MM.1S (cell line): Measurements from ENCODE around the gene PRKAG2.

Experiments
- DNase-seq: peaks from one replicate; pipeline ENCODE4 v3.0.0-alpha.2; 2015
- H2AFZ ChIP-seq: fragments of 300-600 bp; sonication (generic); 2 replicates; pipeline ENCODE4 v1.6.0; 2016; ENCODE audit warnings: antibody characterized with exemption, low read length
- H3F3A ChIP-seq: fragments of 300-600 bp; sonication (generic); 2 replicates; pipeline ENCODE4 v1.6.1; 2016; ENCODE audit warnings: mild to moderate bottlenecking, antibody characterized with exemption, low read length, moderate library complexity, mixed read lengths; ENCODE audit not compliant: insufficient read depth
- H3K27ac ChIP-seq: fragments of 300-600 bp; sonication (generic); 2 replicates; pipeline ENCODE4 v1.5.1; 2016; ENCODE audit warnings: mild to moderate bottlenecking, low read length
- H3K27me3 ChIP-seq: fragments of 300-600 bp; sonication (generic); replicated peaks from 2 replicates; pipeline ENCODE4 v1.6.0; 2016; ENCODE audit warnings: low read length; ENCODE audit not compliant: insufficient read depth
- H3K36me3 ChIP-seq: fragments of 300-600 bp; sonication (generic); replicated peaks from 2 replicates; pipeline ENCODE4 v1.6.1; 2016; ENCODE audit warnings: mild to moderate bottlenecking, low read length, mixed read lengths; ENCODE audit not compliant: insufficient read depth
- H3K4me1 ChIP-seq: fragments of 300-600 bp; sonication (generic); 2 replicates; pipeline ENCODE4 v1.6.1; 2016; ENCODE audit warnings: low read length, mixed read lengths
- H3K4me2 ChIP-seq: fragments of 300-600 bp; sonication (generic); 2 replicates; pipeline ENCODE4 v1.6.0; 2016; ENCODE audit warnings: low read depth, low read length
- H3K4me3 ChIP-seq: fragments of 300-600 bp; sonication (generic); 2 replicates; pipeline ENCODE4 v1.5.1; 2016; ENCODE audit warnings: low read length, mixed read lengths
- H3K79me2 ChIP-seq: fragments of 300-600 bp; sonication (generic); 2 replicates; pipeline ENCODE4 v1.6.1; 2016; ENCODE audit warnings: mixed run types, low read length, mixed read lengths
- H3K9ac ChIP-seq: fragments of 300-600 bp; sonication (generic); 2 replicates; pipeline ENCODE4 v1.6.1; 2016; ENCODE audit warnings: low read length, mixed read lengths
- H3K9me2 ChIP-seq: fragments of 300-600 bp; sonication (generic); replicated peaks from 2 replicates; pipeline ENCODE4 v1.6.1; 2016; ENCODE audit warnings: mild to moderate bottlenecking, low read length, mixed read lengths; ENCODE audit not compliant: insufficient read depth
- H3K9me3 ChIP-seq: fragments of 300-600 bp; sonication (generic); replicated peaks from 2 replicates; pipeline ENCODE4 v1.6.1; 2016; ENCODE audit warnings: mild to moderate bottlenecking, low read length, mixed read lengths; ENCODE audit not compliant: insufficient read depth
- H4K20me1 ChIP-seq: fragments of 300-600 bp; sonication (generic); 2 replicates; pipeline ENCODE4 v1.6.1; 2016; ENCODE audit warnings: mild to moderate bottlenecking, low read length, moderate library complexity, mixed read lengths; ENCODE audit not compliant: insufficient read depth
- CTCF ChIP-seq: fragments of 300-600 bp; sonication (generic); IDR thresholded peaks from 2 replicates; pipeline ENCODE4 v1.5.1; 2016; ENCODE audit warnings: antibody characterized with exemption, low read length, mixed read lengths
- EZH2 ChIP-seq: fragments of 300-600 bp; sonication (generic); optimal IDR thresholded peaks from 2 replicates; pipeline ENCODE3; 2017; ENCODE audit warnings: low read depth, mild to moderate bottlenecking, antibody characterized with exemption, low read length, mixed read lengths
- EZH2phosphoT487 ChIP-seq: fragments of 300-600 bp; sonication (generic); IDR thresholded peaks from 2 replicates; pipeline ENCODE4 v1.6.1; 2018; ENCODE audit warnings: antibody characterized with exemption, low read length

The PRKAG2 gene

GRCh38 chr7:151689196-151689971 lies 187.5 kb downstream of the PRKAG2 start:
- no peaks in the 10 kb centered on the region for H3K36me3 ChIP-seq
- H3K9me2 ChIP-seq = no peaks in the 10 kb centered on the region
- H3F3A ChIP-seq = no peaks in the 10 kb centered on the region
- H3K4me3 ChIP-seq = no peak overlapping the region
- H3K79me2 ChIP-seq = no peaks in the 10 kb centered on the region
- H3K4me2 ChIP-seq = no peak overlapping the region
- TF ChIP-seq EZH2 (no peak), CTCF (no peak), EZH2phosphoT487 (no peak)
- H3K9ac ChIP-seq = no peak overlapping the region
- no peak overlapping the region for H2AFZ ChIP-seq
- H3K27ac ChIP-seq = no peak overlapping the region
- no peaks in the 10 kb centered on the region for H3K4me1 ChIP-seq
- DNase-seq = no peak
- H3K27me3 ChIP-seq = peaks cover 17% of the 10 kb centered on the region; the same call in 1 of the 2 replicates
- no peaks in the 10 kb centered on the region for H3K9me3 ChIP-seq
- no peaks in the 10 kb centered on the region for H4K20me1 ChIP-seq

- H3K36me3 ChIP-seq = no peaks in the 10 kb centered on the region
- H3K79me2 ChIP-seq = no peaks in the 10 kb centered on the region
- no peak overlapping the region for H3K9ac ChIP-seq
- no peaks in the 10 kb centered on the region for H4K20me1 ChIP-seq
- no peaks in the 10 kb centered on the region for H3K9me3 ChIP-seq
- H3K27me3 ChIP-seq = peaks cover 17% of the 10 kb centered on the region; the same call in 1 of the 2 replicates
- no peak overlapping the region for H3K4me3 ChIP-seq
- H2AFZ ChIP-seq = no peak overlapping the region
- DNase-seq = no peak
- H3K9me2 ChIP-seq = no peaks in the 10 kb centered on the region
- TF ChIP-seq CTCF (no peak), EZH2 (no peak), EZH2phosphoT487 (no peak)
- H3K4me2 ChIP-seq = no peak overlapping the region
- no peaks in the 10 kb centered on the region for H3K4me1 ChIP-seq
- H3F3A ChIP-seq = no peaks in the 10 kb centered on the region
- H3K27ac ChIP-seq = no peak overlapping the region
These were observed 188.6 kb downstream of the PRKAG2 start for GRCh38 chr7:151688236-151688780.

GRCh38 chr7:151687523-151688235 lies 189.2 kb downstream of the PRKAG2 start:
- no peak overlapping the region for H3K27ac ChIP-seq
- H3K4me1 ChIP-seq = no peaks in the 10 kb centered on the region
- no peaks in the 10 kb centered on the region for H3K9me2 ChIP-seq
- H4K20me1 ChIP-seq = no peaks in the 10 kb centered on the region
- H3K4me2 ChIP-seq = no peak overlapping the region
- DNase-seq = no peak
- H3K9me3 ChIP-seq = no peaks in the 10 kb centered on the region
- no peaks in the 10 kb centered on the region for H3K36me3 ChIP-seq
- no peaks in the 10 kb centered on the region for H3K79me2 ChIP-seq
- peaks cover 17% of the 10 kb centered on the region; the same call in 1 of the 2 replicates for H3K27me3 ChIP-seq
- no peaks in the 10 kb centered on the region for H3F3A ChIP-seq
- H3K9ac ChIP-seq = no peak overlapping the region
- no peak overlapping the region for H2AFZ ChIP-seq
- H3K4me3 ChIP-seq = no peak overlapping the region
- no peak for TF ChIP-seq CTCF
- TF ChIP-seq EZH2phosphoT487 = no peak
- TF ChIP-seq EZH2 = no peak
